Transverse colon (tissue), 4 donors: ENCODE results near the gene FIZ1.

ENCODE experiments used
- CTCF ChIP-seq, 5 experiments: fragments of 200-600 bp in 3 of 5; fragments of 450-650 bp in 2 of 5; sonication (generic) in 3 of 5; IDR thresholded peaks; 1 replicate in 2 of 5; 2 replicates in 3 of 5; pipeline ENCODE4 v1.5.1; 2016 to 2017; ENCODE audit warnings: antibody characterized with exemption in 5 of 5, inconsistent platforms in 3 of 5, mild to moderate bottlenecking in 2 of 5, moderate library complexity in 1 of 5
- POLR2AphosphoS5 ChIP-seq, 3 donors: sonication (generic); formaldehyde crosslinking; IDR thresholded peaks; one replicate each; pipeline ENCODE4 v1.6.1; 2016; ENCODE audit warnings: antibody characterized with exemption in 3 of 3

- TF ChIP-seq CTCF (IDR thresholded peaks at IDR 0.05) (no peak), POLR2AphosphoS5 (IDR thresholded peaks at IDR 0.05) (no peak)
These were observed 10.6 kb downstream of the FIZ1 start for GRCh38 chr19:55588738-55589137.
